AML-193 (cell line): Measurements from ENCODE around the gene ABCG4.
"Not testable (repeated sequence)": the region's sequence is repeated elsewhere in the genome, so short reads cannot be mapped to it uniquely, and the experiment has no call there.

Experiments
- DNase-seq, 2 experiments: peaks; one replicate each; lab custom pipeline; 2025; lab: John Stamatoyannopoulos, UW

ABCG4 gene

DNA sequence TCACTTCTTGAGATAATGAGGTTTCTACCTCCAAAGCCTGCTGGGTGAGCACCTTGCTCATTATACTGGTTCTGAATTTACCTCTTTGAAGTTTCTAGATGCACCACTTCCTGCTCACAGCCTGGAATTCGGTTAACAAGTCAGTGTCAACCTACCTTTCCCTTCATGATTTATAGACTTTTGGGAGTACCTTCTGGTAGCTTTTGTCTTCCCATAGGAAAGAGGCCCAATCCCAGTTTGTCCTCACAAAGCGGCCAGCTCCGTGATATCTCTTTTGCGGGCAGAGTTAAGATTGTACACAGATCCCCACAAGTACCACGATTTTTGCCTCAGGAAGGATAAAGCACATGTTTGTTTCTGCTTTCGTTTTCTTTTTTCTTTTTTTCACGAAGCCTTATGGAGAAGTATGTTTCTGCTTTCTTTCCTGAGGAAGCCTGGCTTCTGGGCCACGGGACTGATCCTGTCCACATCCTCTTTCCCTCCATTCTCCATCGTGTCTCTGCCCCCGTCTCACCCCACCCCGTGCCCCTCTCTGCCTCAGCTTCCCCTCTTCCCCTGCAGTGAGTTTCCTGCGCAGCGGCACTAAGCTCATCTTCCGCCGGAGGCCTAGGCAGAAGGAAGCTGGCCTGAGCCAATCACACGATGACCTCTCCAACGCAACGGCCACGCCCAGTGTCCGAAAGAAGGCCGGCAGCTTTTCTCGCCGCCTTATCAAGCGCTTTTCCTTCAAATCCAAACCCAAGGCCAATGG, 33.2 kb upstream of the ABCG4 start:
- no peak for DNase-seq

DNA sequence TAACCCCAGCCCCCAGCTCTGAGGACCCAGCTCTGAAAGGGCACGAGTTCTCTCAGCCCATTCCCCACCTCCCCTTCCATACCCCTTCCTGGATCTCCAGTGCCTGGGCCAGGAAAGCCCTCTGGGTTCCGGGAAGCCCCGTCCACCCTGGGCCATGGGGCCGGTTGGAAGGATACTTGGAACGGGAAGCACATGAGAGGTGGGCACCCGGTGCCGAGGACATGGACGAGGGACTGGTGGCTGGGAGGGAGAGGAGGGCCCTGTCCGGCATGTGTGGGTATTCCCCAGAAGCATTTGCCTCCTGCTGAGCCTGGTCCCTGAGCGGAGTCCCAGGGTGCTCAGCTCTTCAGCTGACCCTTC, 32.6 kb upstream of the ABCG4 start:
- no peak for DNase-seq

DNA sequence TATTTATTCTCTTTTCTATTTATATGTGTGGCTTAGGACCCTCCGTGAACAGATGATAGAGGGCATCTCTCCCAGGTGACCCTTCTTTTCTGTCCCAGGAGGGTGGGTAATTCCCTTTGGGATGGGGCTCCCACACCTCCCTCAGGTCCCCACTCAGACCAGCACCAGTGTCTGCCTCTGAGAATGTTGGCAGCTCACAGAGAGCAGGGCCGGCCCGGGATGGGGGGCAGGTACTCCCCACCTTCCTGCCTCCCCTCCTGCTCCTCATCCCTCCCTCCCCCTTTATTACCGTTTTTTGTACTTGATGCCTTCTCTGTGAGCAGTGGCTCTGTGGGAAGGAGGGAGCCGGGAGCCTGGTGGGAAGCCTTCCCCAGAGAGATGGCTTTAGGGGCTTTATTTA, 32.3 kb upstream of the ABCG4 start:
- no peak for DNase-seq

DNA sequence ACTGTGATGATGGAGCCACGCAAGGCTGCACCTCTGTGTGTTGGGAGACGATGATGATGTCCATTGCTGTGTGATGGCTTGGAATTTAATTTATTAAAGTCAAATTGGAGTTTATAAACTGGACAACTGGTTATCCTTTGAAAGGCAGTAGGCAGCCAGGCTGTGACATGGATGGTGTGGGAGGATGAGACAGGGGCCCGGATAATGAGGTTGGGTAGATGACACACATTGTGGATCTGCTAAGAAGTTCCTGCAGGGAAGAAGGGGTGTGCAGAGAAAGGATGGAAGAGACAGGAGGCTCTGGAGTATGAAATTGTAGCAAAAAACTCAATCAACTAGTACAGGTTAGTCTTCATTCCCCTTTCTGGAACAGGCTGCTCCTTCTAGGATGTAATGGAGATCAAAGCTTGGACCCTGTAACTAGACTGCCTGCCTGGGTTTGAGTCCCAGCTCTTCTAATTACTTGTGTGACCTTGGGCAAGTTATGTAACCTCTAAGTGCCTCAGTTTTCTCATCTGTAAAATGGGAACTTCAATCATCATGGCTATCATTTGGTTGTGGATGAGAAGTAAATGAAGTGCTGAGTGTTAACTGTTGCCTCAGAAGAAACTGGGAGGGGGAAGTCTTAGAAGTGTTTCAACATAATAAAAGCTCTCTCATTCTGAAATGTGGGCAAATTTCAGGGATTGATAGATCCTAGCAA, 31.7 kb upstream of the ABCG4 start:
- DNase-seq: no peak

DNA sequence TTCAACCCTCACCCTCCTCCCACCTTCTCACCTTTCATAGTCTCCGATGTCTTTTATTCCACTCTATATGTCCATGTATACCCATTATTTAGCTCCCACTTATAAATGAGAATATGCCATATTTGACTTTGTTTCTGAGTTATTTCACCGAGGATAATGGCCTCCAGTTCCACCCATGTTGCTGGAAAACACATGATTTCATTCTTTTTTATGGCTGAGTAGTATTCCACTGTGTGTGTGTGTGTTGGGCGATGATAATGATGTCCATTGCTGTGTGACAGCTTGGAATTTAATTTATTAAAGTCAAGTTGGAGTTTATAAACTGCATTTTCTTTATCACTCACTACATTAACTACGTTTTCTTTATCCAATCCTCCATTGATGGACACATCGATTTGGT, 30.6 kb upstream of the ABCG4 start:
- DNase-seq: no peak

GRCh38 chr11:119118946-119119345, 29.9 kb upstream of the ABCG4 start:
- no peak for DNase-seq

- no peak for DNase-seq
Measured at GRCh38 chr11:119120639-119121007, 28.2 kb upstream of the ABCG4 start.

GRCh38 chr11:119121008-119121810, 27.6 kb upstream of the ABCG4 start, which contains the start of gene HINFP:
Gene HINFP (plus strand): TSS chr11:119121580. CDS start chr11:119126945, 5,365 bp downstream.
- peak; percentile 96 to 98 for DNase-seq

- DNase-seq: no peak
Measured at GRCh38 chr11:119121811-119122124, 27.1 kb upstream of the ABCG4 start.

DNA sequence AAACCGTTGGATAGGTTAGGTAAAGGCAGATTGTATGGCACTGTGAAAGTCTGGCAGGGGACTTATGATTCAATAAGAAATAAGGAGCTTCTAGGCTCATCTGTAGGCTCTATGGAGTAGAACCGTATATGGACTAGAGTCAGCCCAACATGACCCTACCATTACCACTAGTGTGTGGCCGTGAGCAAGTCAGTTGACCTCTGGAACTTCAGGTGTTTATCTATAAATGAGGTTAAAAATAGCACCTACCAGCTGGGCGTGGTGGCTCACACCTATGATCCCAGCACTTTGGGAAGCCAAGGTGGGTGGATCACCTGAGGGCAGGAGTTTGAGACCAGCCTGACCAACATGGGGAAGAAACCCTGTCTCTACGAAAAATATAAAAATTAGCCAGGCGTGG, 23.0 kb upstream of the ABCG4 start:
- no peak for DNase-seq

GRCh38 chr11:119126675-119127268, 22.1 kb upstream of the ABCG4 start:
- DNase-seq: no peak

DNA sequence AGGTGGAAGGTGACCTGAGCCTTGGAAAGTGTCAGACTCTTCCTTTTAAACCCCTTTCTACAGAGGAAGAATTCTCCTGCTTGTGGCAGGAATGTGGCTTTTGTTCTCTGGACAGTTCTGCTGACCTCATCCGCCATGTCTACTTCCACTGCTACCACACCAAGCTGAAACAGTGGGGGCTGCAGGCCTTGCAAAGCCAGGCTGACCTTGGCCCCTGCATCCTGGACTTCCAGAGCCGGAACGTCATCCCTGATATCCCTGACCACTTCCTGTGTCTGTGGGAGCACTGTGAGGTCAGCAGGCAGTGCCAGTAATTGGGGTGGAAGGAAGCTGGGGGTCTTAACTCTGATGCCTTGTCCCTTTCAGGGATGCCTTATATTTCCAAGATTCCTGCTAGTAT, 18.2 kb upstream of the ABCG4 start:
- no peak for DNase-seq

- peak; percentile 24 to 41 for DNase-seq
Measured at GRCh38 chr11:119134389-119134978, 14.4 kb upstream of the ABCG4 start.

DNA sequence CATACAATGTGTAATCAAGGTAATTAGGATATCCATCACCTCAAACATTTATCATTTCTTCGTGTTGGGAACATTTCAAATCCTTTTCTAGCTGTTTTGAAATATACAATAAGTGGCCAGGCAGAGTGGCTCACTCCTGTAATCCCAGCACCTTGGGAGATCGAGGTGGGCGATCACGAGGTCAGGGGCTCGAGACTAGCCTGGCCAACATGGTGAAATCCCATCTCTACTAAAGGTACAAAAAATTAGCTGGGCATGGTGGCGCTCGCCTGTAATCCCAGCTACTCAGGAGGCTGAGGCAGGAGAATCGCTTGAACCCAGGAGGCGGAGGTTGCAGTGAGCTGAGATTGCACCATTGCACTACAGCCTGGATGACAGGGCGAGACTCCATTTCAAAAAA, 9.6 kb upstream of the ABCG4 start:
- DNase-seq: not testable (repeated sequence)

DNA sequence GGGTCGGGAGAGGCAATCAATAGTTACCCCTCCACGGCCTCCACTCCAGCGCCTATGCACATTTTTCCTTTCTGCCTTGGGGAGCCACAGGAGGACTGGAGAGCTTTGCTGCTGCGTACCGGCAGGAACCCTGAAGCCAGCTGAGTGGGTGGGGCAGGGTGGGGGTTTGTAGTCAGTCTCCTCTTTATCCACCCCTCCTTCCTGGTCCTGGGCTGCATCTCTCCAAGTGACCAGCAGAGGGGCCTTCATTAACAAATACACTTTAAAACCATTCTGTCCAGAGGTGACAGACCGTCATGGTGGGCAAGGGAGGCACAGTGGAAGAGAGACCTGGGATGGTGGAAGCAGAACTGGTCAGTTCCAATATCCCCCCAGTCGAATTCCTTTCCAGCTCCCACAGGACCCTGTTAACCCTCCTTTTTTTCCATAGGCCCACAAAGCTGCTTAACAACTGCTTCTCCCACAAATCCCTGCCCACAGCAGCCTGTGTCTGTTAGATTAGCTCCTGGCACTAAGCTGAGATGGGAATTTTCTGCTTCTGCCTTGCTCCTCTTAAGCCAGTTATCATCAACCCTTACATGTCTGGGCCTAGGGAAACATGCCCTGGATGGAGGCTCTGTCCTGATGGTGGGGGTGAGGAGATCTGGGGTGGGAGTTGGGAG, 3.9 kb upstream of the ABCG4 start:
- DNase-seq: peak; percentile 71 to 79

GRCh38 chr11:119145551-119145950, 3.3 kb upstream of the ABCG4 start:
- no peak for DNase-seq

- no peak for DNase-seq
Measured at GRCh38 chr11:119147604-119148333, 1.1 kb upstream of the ABCG4 start.

DNA sequence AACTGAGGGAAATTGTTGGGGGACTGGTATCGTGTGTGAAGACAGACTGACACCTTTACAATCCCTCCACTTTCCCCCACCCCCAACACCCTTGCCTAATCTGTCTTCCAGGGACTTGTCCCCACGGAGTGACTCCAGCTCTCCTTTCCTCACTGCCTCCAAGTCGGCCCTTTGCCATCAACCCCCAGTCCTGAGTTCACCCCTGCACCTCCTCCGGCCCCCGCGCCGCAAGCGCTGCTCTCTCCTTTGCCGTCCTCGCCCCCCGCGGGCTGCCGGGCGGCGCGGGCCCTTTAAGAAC, 183 bp upstream of the ABCG4 start:
- no peak for DNase-seq

DNA sequence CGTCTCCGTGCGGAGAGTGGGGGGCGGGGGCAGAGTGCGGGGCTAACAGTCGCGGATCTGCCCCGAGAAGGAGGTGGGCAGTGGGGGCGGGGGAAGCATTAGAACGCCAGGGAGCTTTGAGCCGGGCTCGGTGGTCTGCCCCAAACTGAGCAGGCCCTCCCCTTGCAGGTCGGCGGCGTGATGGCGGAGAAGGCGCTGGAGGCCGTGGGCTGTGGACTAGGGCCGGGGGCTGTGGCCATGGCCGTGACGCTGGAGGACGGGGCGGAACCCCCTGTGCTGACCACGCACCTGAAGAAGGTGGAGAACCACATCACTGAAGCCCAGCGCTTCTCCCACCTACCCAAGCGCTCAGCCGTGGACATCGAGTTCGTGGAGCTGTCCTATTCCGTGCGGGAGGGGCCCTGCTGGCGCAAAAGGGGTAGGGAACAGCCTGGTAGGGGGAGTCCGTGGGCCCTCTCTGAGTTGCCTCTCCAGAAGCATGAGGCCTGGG, 979 bp downstream of the ABCG4 start:
- DNase-seq: no peak

DNA sequence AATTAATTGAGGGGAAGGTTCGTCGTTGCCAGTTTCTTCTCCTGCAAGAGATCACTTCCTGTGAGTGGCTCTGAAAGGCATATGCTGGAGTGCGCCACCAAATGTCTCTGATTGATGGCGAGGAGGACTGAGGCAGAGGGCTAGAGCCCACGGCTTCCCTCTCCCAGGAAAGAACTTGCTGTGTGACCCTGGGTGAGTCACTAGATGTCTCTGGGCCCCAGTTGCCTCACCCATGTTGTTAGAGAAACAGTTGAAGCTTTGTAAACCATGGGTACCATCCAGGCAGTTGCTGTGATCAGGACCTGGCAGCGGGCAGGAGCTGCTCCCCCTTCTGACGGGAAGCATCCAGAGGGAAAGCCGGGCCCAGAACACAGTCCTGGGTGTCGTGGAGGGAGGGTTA, 3.2 kb downstream of the ABCG4 start:
- DNase-seq: no peak

- no peak for DNase-seq
Measured at GRCh38 chr11:119152604-119153003, 3.8 kb downstream of the ABCG4 start.
